ENCODE results near the gene TFPT.

The TFPT gene

GRCh38 chr19:54069470-54069869 lies 46.0 kb downstream of the TFPT start:
- DNase-seq: no peak

GRCh38 chr19:54063350-54064116 lies 51.9 kb downstream of the TFPT start, which contains the start of gene VSTM1:
TSS of gene VSTM1 (minus strand) at chr19:54063897. CDS start at chr19:54063777, 120 bp downstream.
- no peak for DNase-seq

- no peak for DNase-seq
Measured at GRCh38 chr19:54062643-54063042, 52.8 kb downstream of the TFPT start.

All from activated CD4-positive, alpha-beta T cell treated with anti-CD3 and anti-CD28 coated beads, Interleukin-2, Interleukin-6, amounts not matched to agents 100 ng/mL and 50 ng/mL, durations not matched to agents 16 hours and 8 hours (primary cell).